A673 (cell line): ENCODE measurements around the gene TAF10. TPM values are rescaled to one million over a fixed set of nuclear protein-coding genes. Genes with fewer than 3 reads are reported as not detected.

Source experiments
- BruUV-seq: library from RNA; stranded (reverse); fragments of 400-500 nt; replicated peaks from 2 replicates; lab custom pipeline; 2021; lab: Mats Ljungman, UMichigan
- CTCF ChIA-PET: fragments of 300-600 bp; sonication (Branson Sonifier 250); formaldehyde crosslinking; loops from one replicate; lab custom pipeline; 2022; ENCODE audit warnings: antibody characterized with exemption; lab: Charles Lee
- POLR2A ChIA-PET: fragments of 300-600 bp; sonication (Branson Sonifier 250); formaldehyde crosslinking; loops from one replicate; lab custom pipeline; 2022; ENCODE audit warnings: antibody characterized with exemption; ENCODE audit not compliant: low non-redundant PET; lab: Charles Lee
- DNase-seq: peaks from one replicate; pipeline ENCODE4 v3.0.0-alpha.2; 2015; ENCODE audit warnings: low spot score
- H3K27ac ChIP-seq: fragments of 200-600 bp; sonication (generic); 2 replicates; pipeline ENCODE4 v1.5.1; 2016; ENCODE audit warnings: mixed run types, low read depth, mild to moderate bottlenecking, mixed read lengths, antibody characterized with exemption, low read length; ENCODE audit not compliant: poor library complexity, severe bottlenecking
- H3K27me3 ChIP-seq: fragments of 200-600 bp; sonication (generic); replicated peaks from 2 replicates; pipeline ENCODE4 v1.6.1; 2017; ENCODE audit warnings: mixed run types, low read depth, mild to moderate bottlenecking, mixed read lengths, antibody characterized with exemption, low read length; ENCODE audit not compliant: insufficient read depth, poor library complexity
- H3K36me3 ChIP-seq: fragments of 200-600 bp; sonication (generic); 2 replicates; pipeline ENCODE4 v1.6.1; 2016; ENCODE audit warnings: mixed run types, mild to moderate bottlenecking, mixed read lengths, antibody characterized with exemption, low read length; ENCODE audit not compliant: insufficient read depth, poor library complexity, severe bottlenecking
- H3K4me1 ChIP-seq: fragments of 200-600 bp; sonication (generic); 2 replicates; pipeline ENCODE4 v1.6.1; 2017; ENCODE audit warnings: mixed run types, mild to moderate bottlenecking, mixed read lengths, antibody characterized with exemption, low read length; ENCODE audit not compliant: insufficient read depth, poor library complexity, severe bottlenecking
- H3K4me3 ChIP-seq: fragments of 200-600 bp; sonication (generic); 2 replicates; pipeline ENCODE4 v1.5.1; 2016; ENCODE audit warnings: low read depth, mixed run types, mild to moderate bottlenecking, mixed read lengths, low read length; ENCODE audit not compliant: poor library complexity, severe bottlenecking
- H3K9me3 ChIP-seq: fragments of 200-600 bp; sonication (generic); 2 replicates; pipeline ENCODE4 v1.6.1; 2016; ENCODE audit warnings: mixed run types, low read depth, mild to moderate bottlenecking, mixed read lengths, antibody characterized with exemption, low read length; ENCODE audit not compliant: poor library complexity, severe bottlenecking
- CTCF ChIP-seq: fragments of 300-800, 200-600 bp; sonication (generic); conservative IDR thresholded peaks from 2 replicates; pipeline ENCODE4 v1.5.1; 2017; ENCODE audit warnings: low read depth, mild to moderate bottlenecking, antibody characterized with exemption, low read length, moderate library complexity, mixed read lengths
- EZH2 ChIP-seq: fragments of 200-600 bp; sonication (generic); IDR thresholded peaks from 2 replicates; pipeline ENCODE4 v1.6.1; 2017; ENCODE audit warnings: borderline replicate concordance, low read depth, mild to moderate bottlenecking, mixed read lengths, antibody characterized with exemption, low read length; ENCODE audit not compliant: poor library complexity, severe bottlenecking
- intact Hi-C: fragments of 100-400 bp; cut with micrococcal nuclease; formaldehyde crosslinking; loops from one replicate; pipeline ENCODE4 v1.10.0; 2022; ENCODE audit not compliant: unreplicated experiment
- total RNA-seq: library from RNA; stranded (reverse); gene quantifications from 2 replicates; pipeline ENCODE4 v1.2.3, GENCODE V29; 2021

Gene TAF10
- total RNA-seq, 1 experiment from 2014 or later = 112 TPM

- H3K9me3 ChIP-seq = no peaks in the 10 kb centered on the region
- no peak for DNase-seq
- peaks cover 6% of the 10 kb centered on the region for H3K4me1 ChIP-seq
- intact Hi-C loops = no loop called here
- no peaks in the 10 kb centered on the region for H3K36me3 ChIP-seq
- ChIA-PET CTCF (no interaction called here), POLR2A (no interaction called here)
- no peak overlapping the region for H3K27ac ChIP-seq
- no peaks in the 10 kb centered on the region for H3K27me3 ChIP-seq
- TF ChIP-seq CTCF (no peak), EZH2 (no peak)
- no TSS peak for BruUV-seq
- H3K4me3 ChIP-seq = no peak overlapping the region
These were observed 40.2 kb upstream of the TAF10 start for GRCh38 chr11:6652182-6652581.

GRCh38 chr11:6650980-6651379 is 39.0 kb upstream of the TAF10 start:
- intact Hi-C loops = no loop called here
- no peaks in the 10 kb centered on the region for H3K27me3 ChIP-seq
- no peak for DNase-seq
- H3K4me3 ChIP-seq = no peak overlapping the region
- no peaks in the 10 kb centered on the region for H3K9me3 ChIP-seq
- no TSS peak for BruUV-seq
- no peak overlapping the region for H3K27ac ChIP-seq
- H3K36me3 ChIP-seq = no peaks in the 10 kb centered on the region
- H3K4me1 ChIP-seq = peaks cover 15% of the 10 kb centered on the region
- CTCF ChIA-PET = no interaction called here
- no peak for TF ChIP-seq CTCF
- no peak for TF ChIP-seq EZH2
- POLR2A ChIA-PET = no interaction called here

- Histone ChIP-seq H3K27me3 (no peaks in the 10 kb centered on the region), H3K4me3 (no peak overlapping the region), H3K36me3 (no peaks in the 10 kb centered on the region), H3K9me3 (no peaks in the 10 kb centered on the region), H3K27ac (no peak overlapping the region), H3K4me1 (peaks cover 15% of the 10 kb centered on the region)
- DNase-seq = no peak
- intact Hi-C loops = no loop called here
- POLR2A ChIA-PET = no interaction called here
- TF ChIP-seq EZH2 = no peak
- TF ChIP-seq CTCF = no peak
- CTCF ChIA-PET = no interaction called here
- BruUV-seq = no TSS peak
These were observed 38.1 kb upstream of the TAF10 start for GRCh38 chr11:6650104-6650503.
